Fibroblast of lung (primary cell): ENCODE data around the gene HBA2. TPM values are rescaled to one million over a fixed set of nuclear protein-coding genes. Genes with fewer than 3 reads are reported as not detected.
A peak's percentile ranks its signal among the peaks of the same experiment; 100 is the strongest.

Experiments used
- DNase-seq, 2 donors: peaks; one replicate each; pipeline versions ENCODE4 v3.0.0 to v3.0.0-alpha.2; 2010; ENCODE audit warnings: low read depth in 2 of 2
- H2AFZ ChIP-seq: 2 replicates; pipeline ENCODE4 v1.5.1; 2012; ENCODE audit warnings: low read length, control low read depth, inconsistent platforms
- H3K27ac ChIP-seq: 2 replicates; pipeline ENCODE4 v1.5.1; 2011; ENCODE audit warnings: low read length, control low read depth; ENCODE audit not compliant: insufficient read depth
- H3K27me3 ChIP-seq: 2 replicates; pipeline ENCODE4 v1.5.1; 2011; ENCODE audit warnings: mild to moderate bottlenecking, low read length; ENCODE audit not compliant: control insufficient read depth, insufficient read depth
- H3K36me3 ChIP-seq: 2 replicates; pipeline ENCODE4 v1.5.1; 2011; ENCODE audit warnings: low read length; ENCODE audit not compliant: control insufficient read depth, insufficient read depth
- H3K4me1 ChIP-seq: 2 replicates; pipeline ENCODE4 v1.5.1; 2011; ENCODE audit warnings: low read length; ENCODE audit not compliant: control insufficient read depth, insufficient read depth; ENCODE audit errors: extremely low read depth
- H3K4me2 ChIP-seq: 2 replicates; pipeline ENCODE4 v1.5.1; 2011; ENCODE audit warnings: low read length, control low read depth; ENCODE audit not compliant: insufficient read depth; ENCODE audit errors: extremely low read depth
- H3K4me3 ChIP-seq, 4 experiments: fragments of 200-600 bp in 1 of 4; sonication (generic) in 1 of 4; replicated peaks in 1 of 4; 2 replicates each; pipeline ENCODE4 v1.5.1; 2011 to 2016; ENCODE audit warnings: low read length in 4 of 4, low read depth in 3 of 4, mild to moderate bottlenecking in 3 of 4, control low read depth in 2 of 4, inconsistent platforms in 1 of 4, mixed read lengths in 1 of 4; ENCODE audit not compliant: insufficient read depth in 1 of 4; ENCODE audit errors: control extremely low read depth in 1 of 4
- H3K79me2 ChIP-seq: 2 replicates; pipeline ENCODE4 v1.5.1; 2012; ENCODE audit warnings: mild to moderate bottlenecking, low read length, inconsistent platforms; ENCODE audit not compliant: control insufficient read depth, insufficient read depth
- H3K9ac ChIP-seq: 2 replicates; pipeline ENCODE4 v1.5.1; 2011; ENCODE audit warnings: mild to moderate bottlenecking, low read length, control low read depth; ENCODE audit not compliant: insufficient read depth
- H3K9me3 ChIP-seq: 2 replicates; pipeline ENCODE4 v1.5.1; 2012; ENCODE audit warnings: low read depth, low read length; ENCODE audit not compliant: control insufficient read depth, insufficient read depth
- H4K20me1 ChIP-seq: 2 replicates; pipeline ENCODE4 v1.5.1; 2011; ENCODE audit warnings: low read length; ENCODE audit not compliant: control insufficient read depth, insufficient read depth; ENCODE audit errors: extremely low read depth
- EZH2 ChIP-seq: IDR thresholded peaks from 2 replicates; pipeline ENCODE4 v1.5.1; 2012; ENCODE audit warnings: low read length, control low read depth, mild to moderate bottlenecking; ENCODE audit errors: missing control alignments
- polyA plus RNA-seq, 2 donors: library from polyadenylated mRNA; depleted of rRNA in 1 of 2; stranded (reverse) in 1 of 2; unstranded in 1 of 2; fragments of >200 nt; gene quantifications; 2 replicates each; pipeline ENCODE4 v1.2.1, GENCODE V29; 2011 to 2012; ENCODE audit warnings: missing spikeins in 1 of 2
- total RNA-seq: library from RNA; depleted of rRNA; stranded (reverse); fragments of >200 nt; gene quantifications from 2 replicates; pipeline ENCODE4 v1.2.1, GENCODE V29; 2014
- TF ChIP-seq, protein P1 (sequence below), 2 donors: IDR thresholded peaks in 1 of 2; conservative IDR thresholded peaks in 1 of 2; 1 replicate in 1 of 2; 2 replicates in 1 of 2; pipeline ENCODE4 v1.5.1; 2011 to 2012; ENCODE audit warnings: low read length in 2 of 2, control low read depth in 1 of 2, inconsistent platforms in 1 of 2, low read depth in 1 of 2, mild to moderate bottlenecking in 1 of 2

HBA2 gene
- total and polyA plus RNA-seq, 2 donors (not counting 1 experiment from before 2014, with no cell fraction given) = not detected

GRCh38 chr16:138049-138417 is 34.6 kb upstream of the HBA2 start:
- Histone ChIP-seq H3K79me2 (peaks cover 12% of the 10 kb centered on the region), H4K20me1 (no peaks in the 10 kb centered on the region), H3K4me2 (peak overlapping the region; percentile 75), H3K27me3 (no peaks in the 10 kb centered on the region), H3K4me1 (no peaks in the 10 kb centered on the region), H2AFZ (no peak overlapping the region), H3K4me3 (peak overlapping the region; percentile 52 to 73 (median 66)), H3K36me3 (no peaks in the 10 kb centered on the region), H3K27ac (peak overlapping the region; percentile 17), H3K9me3 (no peaks in the 10 kb centered on the region), H3K9ac (peak overlapping the region; percentile 61)
- peak in 1 of 2 donors; percentile 6 for DNase-seq
- TF ChIP-seq, protein P1, sequence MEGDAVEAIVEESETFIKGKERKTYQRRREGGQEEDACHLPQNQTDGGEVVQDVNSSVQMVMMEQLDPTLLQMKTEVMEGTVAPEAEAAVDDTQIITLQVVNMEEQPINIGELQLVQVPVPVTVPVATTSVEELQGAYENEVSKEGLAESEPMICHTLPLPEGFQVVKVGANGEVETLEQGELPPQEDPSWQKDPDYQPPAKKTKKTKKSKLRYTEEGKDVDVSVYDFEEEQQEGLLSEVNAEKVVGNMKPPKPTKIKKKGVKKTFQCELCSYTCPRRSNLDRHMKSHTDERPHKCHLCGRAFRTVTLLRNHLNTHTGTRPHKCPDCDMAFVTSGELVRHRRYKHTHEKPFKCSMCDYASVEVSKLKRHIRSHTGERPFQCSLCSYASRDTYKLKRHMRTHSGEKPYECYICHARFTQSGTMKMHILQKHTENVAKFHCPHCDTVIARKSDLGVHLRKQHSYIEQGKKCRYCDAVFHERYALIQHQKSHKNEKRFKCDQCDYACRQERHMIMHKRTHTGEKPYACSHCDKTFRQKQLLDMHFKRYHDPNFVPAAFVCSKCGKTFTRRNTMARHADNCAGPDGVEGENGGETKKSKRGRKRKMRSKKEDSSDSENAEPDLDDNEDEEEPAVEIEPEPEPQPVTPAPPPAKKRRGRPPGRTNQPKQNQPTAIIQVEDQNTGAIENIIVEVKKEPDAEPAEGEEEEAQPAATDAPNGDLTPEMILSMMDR (conservative IDR thresholded peaks at IDR 0.05 in 1 of 2, IDR thresholded peaks at IDR 0.05 in 1 of 2; ENCODE audit: low read depth in 1 of 2, low read length in 2 of 2) = no peak
- TF ChIP-seq EZH2 = no peak

GRCh38 chr16:140175-140857 is 32.4 kb upstream of the HBA2 start:
- H3K9ac ChIP-seq = no peak overlapping the region
- H3K27me3 ChIP-seq = no peaks in the 10 kb centered on the region
- TF ChIP-seq, protein P1 (conservative IDR thresholded peaks at IDR 0.05 in 1 of 2, IDR thresholded peaks at IDR 0.05 in 1 of 2; ENCODE audit: low read depth in 1 of 2, low read length in 2 of 2) = no peak
- TF ChIP-seq EZH2 = no peak
- H4K20me1 ChIP-seq = no peaks in the 10 kb centered on the region
- H3K36me3 ChIP-seq = no peaks in the 10 kb centered on the region
- no peak overlapping the region for H2AFZ ChIP-seq
- no peaks in the 10 kb centered on the region for H3K4me1 ChIP-seq
- H3K27ac ChIP-seq = no peak overlapping the region
- H3K9me3 ChIP-seq = no peaks in the 10 kb centered on the region
- H3K79me2 ChIP-seq = peaks cover 7% of the 10 kb centered on the region
- no peak overlapping the region for H3K4me2 ChIP-seq
- no peak overlapping the region for H3K4me3 ChIP-seq
- DNase-seq = no peak

DNA sequence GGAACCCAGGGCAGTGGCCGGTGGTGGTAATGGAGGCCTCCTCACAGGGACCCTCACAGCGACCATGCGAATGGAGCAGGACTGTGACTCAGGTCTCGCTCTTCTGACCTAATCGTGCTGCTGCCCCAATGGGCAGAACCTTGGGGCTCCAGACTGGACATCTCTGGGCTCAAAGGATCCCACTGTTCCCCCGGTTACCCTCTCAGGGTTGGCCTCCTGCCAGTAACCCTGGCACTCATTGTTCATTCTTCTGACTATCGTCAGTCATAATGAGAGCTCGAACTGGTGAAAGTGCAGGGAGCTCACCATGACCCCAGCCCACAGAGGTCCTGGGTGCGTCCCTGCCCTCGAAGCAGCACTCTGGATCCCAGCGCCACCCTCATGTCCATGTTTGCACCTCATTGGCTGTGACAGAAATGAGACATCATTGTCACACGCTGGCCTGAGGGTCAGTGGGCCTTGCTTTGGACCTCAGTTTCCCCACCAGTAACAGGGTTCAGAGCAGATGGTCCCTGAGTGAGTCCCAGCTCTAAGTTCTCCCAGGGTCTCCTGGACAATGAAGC is 30.2 kb upstream of the HBA2 start:
- H2AFZ ChIP-seq = no peak overlapping the region
- H3K27ac ChIP-seq = no peak overlapping the region
- no peak overlapping the region for H3K4me2 ChIP-seq
- H3K4me3 ChIP-seq = no peak overlapping the region
- H4K20me1 ChIP-seq = no peaks in the 10 kb centered on the region
- no peaks in the 10 kb centered on the region for H3K36me3 ChIP-seq
- DNase-seq = no peak
- peaks cover 3% of the 10 kb centered on the region for H3K79me2 ChIP-seq
- no peaks in the 10 kb centered on the region for H3K4me1 ChIP-seq
- TF ChIP-seq EZH2 = no peak
- H3K27me3 ChIP-seq = no peaks in the 10 kb centered on the region
- H3K9me3 ChIP-seq = no peaks in the 10 kb centered on the region
- H3K9ac ChIP-seq = no peak overlapping the region
